HepG2 (cell line): ENCODE data around the gene TESPA1. TPM values are rescaled to one million over a fixed set of nuclear protein-coding genes. Genes with fewer than 3 reads are reported as not detected.

ENCODE experiments used
- KDM3A ChIP-seq: IDR thresholded peaks from 2 replicates; pipeline ENCODE4 v1.6.1; 2018; ENCODE audit warnings: low read depth, missing compliant biosample characterization
- NBN ChIP-seq: fragments of 450-650 bp; conservative IDR thresholded peaks from 2 replicates; pipeline ENCODE4 v1.6.1; 2017
- SP1 ChIP-seq, 2 experiments: fragments of 450-650 bp in 1 of 2; sonication (generic) in 1 of 2; formaldehyde crosslinking in 1 of 2; IDR thresholded peaks; 2 replicates each; pipeline versions ENCODE4 v1.4.0 to v1.6.1; 2016 to 2020; ENCODE audit warnings: missing genetic modification reagents in 1 of 2
- ZNF589 ChIP-seq: sonication (generic); formaldehyde crosslinking; conservative IDR thresholded peaks from 2 replicates; pipeline ENCODE4 v1.8.0; 2022; ENCODE audit warnings: mild to moderate bottlenecking, moderate library complexity, missing genetic modification reagents
- polyA plus RNA-seq, 8 experiments: library from polyadenylated mRNA; depleted of rRNA in 3 of 8; stranded (reverse) in 7 of 8; unstranded in 1 of 8; fragments of >200 nt; fragmentation: Illumina TruSeq in 4 of 8; extraction: Trizol in 4 of 8; gene quantifications; 2 replicates each; pipeline versions ENCODE4 v1.2.1 to v1.2.3, GENCODE V29; 2011 to 2016; ENCODE audit warnings: low read depth in 4 of 8, missing spikeins in 1 of 8, mixed read lengths in 1 of 8; ENCODE audit not compliant: insufficient read depth in 1 of 8
- total RNA-seq, 5 experiments: library from RNA; depleted of rRNA; stranded (reverse); fragments of >200 nt; fragmentation: Illumina TruSeq; extraction: Trizol; gene quantifications; 2 replicates each; pipeline ENCODE4 v1.2.3, GENCODE V29; 2016; ENCODE audit warnings: low read depth in 1 of 5
- TF ChIP-seq, protein P1 (sequence below): sonication (generic); formaldehyde crosslinking; IDR thresholded peaks from 2 replicates; pipeline ENCODE4 v1.4.0; 2020; ENCODE audit warnings: missing genetic modification reagents
- TF ChIP-seq, protein P2 (sequence below): sonication (generic); formaldehyde crosslinking; IDR thresholded peaks from 2 replicates; pipeline ENCODE4 v1.5.0; 2020; ENCODE audit warnings: missing genetic modification reagents
- TF ChIP-seq, protein P3 (sequence below): sonication (generic); formaldehyde crosslinking; IDR thresholded peaks from 2 replicates; pipeline ENCODE4 v1.5.0; 2020; ENCODE audit warnings: mild to moderate bottlenecking, low read depth, missing genetic modification reagents, borderline replicate concordance

TESPA1 gene
- total and polyA plus RNA-seq, 2 of the 13 experiments (the other 11 are each of a cell fraction or from before 2014, with no cell fraction given), result not detected

DNA sequence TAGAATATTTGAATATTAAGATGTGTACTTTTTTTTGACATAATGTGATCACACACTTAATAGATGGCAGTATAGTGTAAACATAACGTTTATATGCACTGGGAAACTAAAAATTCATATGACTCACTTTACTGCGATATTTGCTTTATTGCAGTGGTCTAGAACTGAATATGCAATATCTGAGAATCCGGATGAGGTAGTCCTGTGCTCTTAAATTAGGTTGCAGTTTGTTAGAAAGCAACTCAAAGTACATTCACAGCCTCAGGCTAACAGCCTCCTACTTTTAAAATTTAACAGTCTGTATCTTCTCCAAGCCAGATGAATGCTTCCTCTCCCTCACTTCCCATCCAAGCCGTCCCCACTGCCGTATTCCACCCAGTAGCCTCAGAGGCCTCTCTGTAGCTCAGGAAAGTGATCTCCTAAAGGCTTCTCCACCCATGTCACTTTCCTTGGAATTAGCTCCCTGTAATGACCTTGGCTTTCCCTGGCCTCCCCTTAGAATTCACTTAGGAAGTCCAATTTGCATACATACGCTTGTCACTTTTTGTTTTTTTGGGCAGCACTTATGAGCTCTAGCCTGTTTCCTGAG lies 43.7 kb downstream of the TESPA1 start (continued):
- TF ChIP-seq, protein P1, sequence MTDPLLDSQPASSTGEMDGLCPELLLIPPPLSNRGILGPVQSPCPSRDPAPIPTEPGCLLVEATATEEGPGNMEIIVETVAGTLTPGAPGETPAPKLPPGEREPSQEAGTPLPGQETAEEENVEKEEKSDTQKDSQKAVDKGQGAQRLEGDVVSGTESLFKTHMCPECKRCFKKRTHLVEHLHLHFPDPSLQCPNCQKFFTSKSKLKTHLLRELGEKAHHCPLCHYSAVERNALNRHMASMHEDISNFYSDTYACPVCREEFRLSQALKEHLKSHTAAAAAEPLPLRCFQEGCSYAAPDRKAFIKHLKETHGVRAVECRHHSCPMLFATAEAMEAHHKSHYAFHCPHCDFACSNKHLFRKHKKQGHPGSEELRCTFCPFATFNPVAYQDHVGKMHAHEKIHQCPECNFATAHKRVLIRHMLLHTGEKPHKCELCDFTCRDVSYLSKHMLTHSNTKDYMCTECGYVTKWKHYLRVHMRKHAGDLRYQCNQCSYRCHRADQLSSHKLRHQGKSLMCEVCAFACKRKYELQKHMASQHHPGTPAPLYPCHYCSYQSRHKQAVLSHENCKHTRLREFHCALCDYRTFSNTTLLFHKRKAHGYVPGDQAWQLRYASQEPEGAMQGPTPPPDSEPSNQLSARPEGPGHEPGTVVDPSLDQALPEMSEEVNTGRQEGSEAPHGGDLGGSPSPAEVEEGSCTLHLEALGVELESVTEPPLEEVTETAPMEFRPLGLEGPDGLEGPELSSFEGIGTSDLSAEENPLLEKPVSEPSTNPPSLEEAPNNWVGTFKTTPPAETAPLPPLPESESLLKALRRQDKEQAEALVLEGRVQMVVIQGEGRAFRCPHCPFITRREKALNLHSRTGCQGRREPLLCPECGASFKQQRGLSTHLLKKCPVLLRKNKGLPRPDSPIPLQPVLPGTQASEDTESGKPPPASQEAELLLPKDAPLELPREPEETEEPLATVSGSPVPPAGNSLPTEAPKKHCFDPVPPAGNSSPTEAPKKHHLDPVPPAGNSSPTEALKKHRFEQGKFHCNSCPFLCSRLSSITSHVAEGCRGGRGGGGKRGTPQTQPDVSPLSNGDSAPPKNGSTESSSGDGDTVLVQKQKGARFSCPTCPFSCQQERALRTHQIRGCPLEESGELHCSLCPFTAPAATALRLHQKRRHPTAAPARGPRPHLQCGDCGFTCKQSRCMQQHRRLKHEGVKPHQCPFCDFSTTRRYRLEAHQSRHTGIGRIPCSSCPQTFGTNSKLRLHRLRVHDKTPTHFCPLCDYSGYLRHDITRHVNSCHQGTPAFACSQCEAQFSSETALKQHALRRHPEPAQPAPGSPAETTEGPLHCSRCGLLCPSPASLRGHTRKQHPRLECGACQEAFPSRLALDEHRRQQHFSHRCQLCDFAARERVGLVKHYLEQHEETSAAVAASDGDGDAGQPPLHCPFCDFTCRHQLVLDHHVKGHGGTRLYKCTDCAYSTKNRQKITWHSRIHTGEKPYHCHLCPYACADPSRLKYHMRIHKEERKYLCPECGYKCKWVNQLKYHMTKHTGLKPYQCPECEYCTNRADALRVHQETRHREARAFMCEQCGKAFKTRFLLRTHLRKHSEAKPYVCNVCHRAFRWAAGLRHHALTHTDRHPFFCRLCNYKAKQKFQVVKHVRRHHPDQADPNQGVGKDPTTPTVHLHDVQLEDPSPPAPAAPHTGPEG (CRISPR knock-in tag), result no peak
- TF ChIP-seq SP1 (IDR thresholded peaks at IDR 0.05) (no peak), SP1 (CRISPR knock-in tag; IDR thresholded peaks at IDR 0.05) (no peak), ZNF589 (CRISPR knock-in tag) (no peak), NBN (no peak), KDM3A (CRISPR knock-in tag) (no peak)
- TF ChIP-seq, protein P2, sequence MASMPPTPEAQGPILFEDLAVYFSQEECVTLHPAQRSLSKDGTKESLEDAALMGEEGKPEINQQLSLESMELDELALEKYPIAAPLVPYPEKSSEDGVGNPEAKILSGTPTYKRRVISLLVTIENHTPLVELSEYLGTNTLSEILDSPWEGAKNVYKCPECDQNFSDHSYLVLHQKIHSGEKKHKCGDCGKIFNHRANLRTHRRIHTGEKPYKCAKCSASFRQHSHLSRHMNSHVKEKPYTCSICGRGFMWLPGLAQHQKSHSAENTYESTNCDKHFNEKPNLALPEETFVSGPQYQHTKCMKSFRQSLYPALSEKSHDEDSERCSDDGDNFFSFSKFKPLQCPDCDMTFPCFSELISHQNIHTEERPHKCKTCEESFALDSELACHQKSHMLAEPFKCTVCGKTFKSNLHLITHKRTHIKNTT (CRISPR knock-in tag), result no peak
- TF ChIP-seq, protein P3, sequence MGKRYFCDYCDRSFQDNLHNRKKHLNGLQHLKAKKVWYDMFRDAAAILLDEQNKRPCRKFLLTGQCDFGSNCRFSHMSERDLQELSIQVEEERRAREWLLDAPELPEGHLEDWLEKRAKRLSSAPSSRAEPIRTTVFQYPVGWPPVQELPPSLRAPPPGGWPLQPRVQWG (CRISPR knock-in tag), result no peak
